ENCODE results near the gene TM9SF2.

TM9SF2 gene

GRCh38 chr13:99525967-99526366, 24.7 kb downstream of the TM9SF2 start:
- Histone ChIP-seq H3K27ac (no peak overlapping the region), H3K27me3 (ENCODE audit: insufficient read depth, low read depth) (no peaks in the 10 kb centered on the region), H3K4me2 (no peak overlapping the region)

DNA sequence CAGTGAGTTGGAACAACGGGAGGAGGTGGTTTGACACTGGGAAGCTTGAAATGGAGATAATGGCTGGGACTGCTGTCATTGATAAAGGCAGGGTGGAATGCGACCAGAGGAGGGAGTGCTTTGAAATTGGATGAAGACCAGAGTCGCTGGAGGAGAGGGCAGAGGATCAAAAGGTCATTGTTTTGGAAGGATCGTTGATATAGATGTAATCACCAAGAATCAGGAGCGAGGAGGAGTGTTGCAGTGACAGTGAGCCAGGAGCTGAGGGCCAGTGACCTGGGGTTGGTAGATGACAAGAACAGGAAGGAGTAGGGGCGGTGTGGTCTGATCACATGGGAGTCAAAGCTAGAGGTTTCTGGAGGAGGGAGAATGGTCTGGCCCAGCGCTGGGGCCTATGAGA, 25.3 kb downstream of the TM9SF2 start:
- no peaks in the 10 kb centered on the region for H3K36me3 ChIP-seq (ENCODE audit: insufficient read depth)
- no peak for TF ChIP-seq CTCF (conservative IDR thresholded peaks at IDR 0.05; ENCODE audit: low read depth, low read length)
- H3K27ac ChIP-seq = no peak overlapping the region
- no peaks in the 10 kb centered on the region for H3K4me1 ChIP-seq (ENCODE audit: low read depth, poor library complexity, severe bottlenecking)
- no peak overlapping the region for H2AFZ ChIP-seq (ENCODE audit: low read depth)
- no peak overlapping the region for H3K4me3 ChIP-seq (IDR thresholded peaks at IDR 0.05; ENCODE audit: insufficient read depth, low read depth, low read length)
- H3K9ac ChIP-seq = no peak overlapping the region
- H4K20me1 ChIP-seq (ENCODE audit: insufficient read depth) = no peaks in the 10 kb centered on the region
- no peaks in the 10 kb centered on the region for H3K27me3 ChIP-seq (ENCODE audit: insufficient read depth, low read depth)
- no peak overlapping the region for H3K4me2 ChIP-seq
- no peaks in the 10 kb centered on the region for H3K79me2 ChIP-seq (ENCODE audit: insufficient read depth, low read depth)

More at GRCh38 chr13:99525967-99526366, 24.7 kb downstream of the TM9SF2 start:
- no peaks in the 10 kb centered on the region for H4K20me1 ChIP-seq (ENCODE audit: insufficient read depth)
- H3K79me2 ChIP-seq (ENCODE audit: insufficient read depth, low read depth) = no peaks in the 10 kb centered on the region
- no peaks in the 10 kb centered on the region for H3K36me3 ChIP-seq (ENCODE audit: insufficient read depth)
- H3K4me1 ChIP-seq (ENCODE audit: low read depth, poor library complexity, severe bottlenecking) = no peaks in the 10 kb centered on the region
- H3K4me3 ChIP-seq (IDR thresholded peaks at IDR 0.05; ENCODE audit: insufficient read depth, low read depth, low read length) = no peak overlapping the region
- no peak overlapping the region for H2AFZ ChIP-seq (ENCODE audit: low read depth)
- H3K9ac ChIP-seq = no peak overlapping the region
- no peak for TF ChIP-seq CTCF (conservative IDR thresholded peaks at IDR 0.05; ENCODE audit: low read depth, low read length)

GRCh38 chr13:99527301-99527700, 26.0 kb downstream of the TM9SF2 start:
- H3K36me3 ChIP-seq (ENCODE audit: insufficient read depth) = no peaks in the 10 kb centered on the region
- no peaks in the 10 kb centered on the region for H4K20me1 ChIP-seq (ENCODE audit: insufficient read depth)

DNA sequence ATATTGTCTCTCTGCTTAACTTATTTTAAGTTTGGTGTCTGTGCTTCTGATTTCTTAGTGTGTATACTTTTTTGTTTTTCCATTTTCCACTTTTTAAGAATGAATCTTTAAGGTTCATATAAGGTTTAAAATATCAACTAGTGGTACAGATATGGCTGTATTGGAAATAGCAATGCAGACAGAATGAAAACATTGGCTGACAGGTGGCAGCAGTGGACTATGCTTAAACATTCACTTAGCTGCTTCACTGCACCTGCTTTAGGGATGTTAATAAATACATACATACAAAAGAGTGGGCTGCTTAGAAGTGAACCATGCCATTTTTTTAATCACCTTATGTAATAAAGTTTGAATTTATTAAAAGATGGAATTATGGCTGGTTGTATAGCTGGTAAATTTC, 27.3 kb downstream of the TM9SF2 start:
- Histone ChIP-seq H3K4me3 (IDR thresholded peaks at IDR 0.05; ENCODE audit: insufficient read depth, low read depth, low read length) (no peak overlapping the region), H4K20me1 (ENCODE audit: insufficient read depth) (no peaks in the 10 kb centered on the region), H3K4me2 (no peak overlapping the region), H2AFZ (ENCODE audit: low read depth) (no peak overlapping the region), H3K4me1 (ENCODE audit: low read depth, poor library complexity, severe bottlenecking) (no peaks in the 10 kb centered on the region), H3K27ac (no peak overlapping the region), H3K27me3 (ENCODE audit: insufficient read depth, low read depth) (no peaks in the 10 kb centered on the region), H3K79me2 (ENCODE audit: insufficient read depth, low read depth) (no peaks in the 10 kb centered on the region), H3K9ac (no peak overlapping the region), H3K36me3 (ENCODE audit: insufficient read depth) (no peaks in the 10 kb centered on the region)
- TF ChIP-seq CTCF (conservative IDR thresholded peaks at IDR 0.05; ENCODE audit: low read depth, low read length) = 0 out of 2 replicates have a peak, but pooled peaks have one; percentile 24

More at GRCh38 chr13:99527301-99527700, 26.0 kb downstream of the TM9SF2 start:
- Histone ChIP-seq H2AFZ (ENCODE audit: low read depth) (no peak overlapping the region), H3K79me2 (ENCODE audit: insufficient read depth, low read depth) (no peaks in the 10 kb centered on the region), H3K27me3 (ENCODE audit: insufficient read depth, low read depth) (no peaks in the 10 kb centered on the region), H3K4me1 (ENCODE audit: low read depth, poor library complexity, severe bottlenecking) (no peaks in the 10 kb centered on the region), H3K4me2 (no peak overlapping the region), H3K9ac (no peak overlapping the region), H3K27ac (no peak overlapping the region), H3K4me3 (IDR thresholded peaks at IDR 0.05; ENCODE audit: insufficient read depth, low read depth, low read length) (no peak overlapping the region)
- no peak for TF ChIP-seq CTCF (conservative IDR thresholded peaks at IDR 0.05; ENCODE audit: low read depth, low read length)

All from KMS-11 (cell line).